GM12865 (cell line): ENCODE measurements around the gene TBX10.

ENCODE experiments used
- DNase-seq: peaks from one replicate; pipeline ENCODE4 v3.0.0; 2010; ENCODE audit warnings: low read depth
- H3K4me3 ChIP-seq: 2 replicates; pipeline ENCODE4 v1.5.1; 2011; ENCODE audit warnings: mild to moderate bottlenecking, low read depth, low read length, control low read depth
- CTCF ChIP-seq: IDR thresholded peaks from 2 replicates; pipeline ENCODE4 v1.5.1; 2011; ENCODE audit warnings: low read length, control low read depth, low read depth, inconsistent platforms; ENCODE audit not compliant: insufficient read depth; ENCODE audit errors: missing control alignments

Gene TBX10

GRCh38 chr11:67582011-67582410, 57.6 kb downstream of the TBX10 start:
- no peak for DNase-seq
- TF ChIP-seq CTCF, result no peak
- no peak overlapping the region for H3K4me3 ChIP-seq

- no peak for TF ChIP-seq CTCF
- no peak for DNase-seq
- H3K4me3 ChIP-seq, result no peak overlapping the region
Observed at GRCh38 chr11:67581469-67581868, 58.1 kb downstream of the TBX10 start.
